IMR-90 (cell line): ENCODE data around the gene ESPL1. TPM values are rescaled to one million over a fixed set of nuclear protein-coding genes. Genes with fewer than 3 reads are reported as not detected.

Source experiments
- ATAC-seq: fragments of 200-7000 bp; cut with Tn5 transposase; 2 replicates; pipeline ENCODE4 v1.9.1; 2020; ENCODE audit warnings: low read depth, mild to moderate bottlenecking, moderate library complexity
- BruUV-seq: library from RNA; stranded (reverse); fragments of 400-500 nt; replicated peaks from 2 replicates; lab custom pipeline; 2021; lab: Mats Ljungman, UMichigan
- CTCF ChIA-PET: fragments of 300-600 bp; formaldehyde crosslinking; extraction: SDS; loops from one replicate; lab custom pipeline; 2021; ENCODE audit warnings: antibody characterized with exemption; lab: Yijun Ruan, JAX
- POLR2A ChIA-PET: fragments of 300-600 bp; sonication (Branson Sonifier 250); formaldehyde crosslinking; loops from one replicate; lab custom pipeline; 2022; ENCODE audit warnings: antibody characterized with exemption; ENCODE audit not compliant: unreplicated experiment; lab: Charles Lee
- DNase-seq: peaks from one replicate; pipeline ENCODE4 v3.0.0; 2013
- H2AFZ ChIP-seq: replicated peaks from 2 replicates; pipeline ENCODE3; 2013; ENCODE audit warnings: low read length, mild to moderate bottlenecking; ENCODE audit not compliant: poor library complexity
- H2AK5ac ChIP-seq: 2 replicates; pipeline ENCODE4 v1.6.1; 2013; ENCODE audit warnings: low read depth, low read length, inconsistent platforms
- H2AK9ac ChIP-seq: replicated peaks from 2 replicates; pipeline ENCODE3; 2013; ENCODE audit warnings: mild to moderate bottlenecking, low read depth, low read length, moderate library complexity; ENCODE audit not compliant: poor library complexity
- H2BK120ac ChIP-seq: 2 replicates; pipeline ENCODE4 v1.6.1; 2013; ENCODE audit warnings: low read depth, low read length, inconsistent platforms
- H2BK15ac ChIP-seq: 3 replicates; pipeline ENCODE4 v1.6.1; 2013; ENCODE audit warnings: low read depth, low read length, inconsistent platforms
- H2BK20ac ChIP-seq: 2 replicates; pipeline ENCODE4 v1.6.1; 2013; ENCODE audit warnings: low read depth, mild to moderate bottlenecking, inconsistent platforms, low read length, moderate library complexity
- H2BK5ac ChIP-seq: 2 replicates; pipeline ENCODE4 v1.6.1; 2013; ENCODE audit warnings: mild to moderate bottlenecking, low read depth, low read length, inconsistent platforms; ENCODE audit not compliant: poor library complexity, severe bottlenecking
- H3K14ac ChIP-seq: replicated peaks from 2 replicates; pipeline ENCODE4 v1.6.1; 2013; ENCODE audit warnings: low read depth, low read length, inconsistent platforms
- H3K18ac ChIP-seq: 2 replicates; pipeline ENCODE4 v1.6.1; 2013; ENCODE audit warnings: low read depth, low read length, control low read depth
- H3K23ac ChIP-seq: 2 replicates; pipeline ENCODE4 v1.6.1; 2013; ENCODE audit warnings: low read depth, low read length, inconsistent platforms
- H3K27ac ChIP-seq: 2 replicates; pipeline ENCODE4 v1.5.1; 2013; ENCODE audit warnings: mild to moderate bottlenecking, control low read depth, low read length; ENCODE audit not compliant: insufficient read depth
- H3K27me3 ChIP-seq: 2 replicates; pipeline ENCODE4 v1.6.1; 2013; ENCODE audit warnings: low read length; ENCODE audit not compliant: control insufficient read depth, insufficient read depth
- H3K36me3 ChIP-seq: 2 replicates; pipeline ENCODE4 v1.6.1; 2013; ENCODE audit warnings: low read length, mixed read lengths; ENCODE audit not compliant: control insufficient read depth, insufficient read depth
- H3K4ac ChIP-seq: 2 replicates; pipeline ENCODE4 v1.6.1; 2013; ENCODE audit warnings: low read depth, low read length, inconsistent platforms
- H3K4me1 ChIP-seq: 2 replicates; pipeline ENCODE4 v1.6.1; 2013; ENCODE audit warnings: low read length, mixed read lengths; ENCODE audit not compliant: control insufficient read depth, insufficient read depth
- H3K4me2 ChIP-seq: 2 replicates; pipeline ENCODE4 v1.6.1; 2013; ENCODE audit warnings: low read depth, mild to moderate bottlenecking, control low read depth, low read length, moderate library complexity
- H3K4me3 ChIP-seq: 2 replicates; pipeline ENCODE4 v1.5.1; 2013; ENCODE audit warnings: low read depth, mild to moderate bottlenecking, control low read depth, low read length, moderate library complexity; ENCODE audit not compliant: insufficient read depth
- H3K56ac ChIP-seq: 2 replicates; pipeline ENCODE4 v1.6.1; 2013; ENCODE audit warnings: low read length, inconsistent platforms; ENCODE audit not compliant: insufficient read depth; ENCODE audit errors: extremely low read depth
- H3K79me1 ChIP-seq, 2 experiments: 2 replicates each; pipeline ENCODE4 v1.6.1; 2013; ENCODE audit warnings: low read length in 2 of 2, inconsistent platforms in 1 of 2, low read depth in 1 of 2
- H3K9ac ChIP-seq: 2 replicates; pipeline ENCODE4 v1.6.1; 2013; ENCODE audit warnings: low read depth, low read length, control low read depth
- H3K9me1 ChIP-seq: 2 replicates; pipeline ENCODE4 v1.6.1; 2013; ENCODE audit warnings: low read length, inconsistent platforms; ENCODE audit not compliant: insufficient read depth
- H3K9me3 ChIP-seq: 2 replicates; pipeline ENCODE4 v1.6.1; 2013; ENCODE audit warnings: low read length; ENCODE audit not compliant: control insufficient read depth, insufficient read depth
- H4K20me1 ChIP-seq: 2 replicates; pipeline ENCODE4 v1.6.1; 2013; ENCODE audit warnings: low read length, inconsistent platforms; ENCODE audit not compliant: insufficient read depth
- H4K5ac ChIP-seq: 2 replicates; pipeline ENCODE4 v1.6.1; 2013; ENCODE audit warnings: mild to moderate bottlenecking, low read depth, low read length, control low read depth
- H4K8ac ChIP-seq, 2 experiments: 2 replicates each; pipeline ENCODE4 v1.6.1; 2013; ENCODE audit warnings: low read depth in 2 of 2, low read length in 2 of 2, control low read depth in 1 of 2, inconsistent platforms in 1 of 2
- H4K91ac ChIP-seq: 2 replicates; pipeline ENCODE4 v1.6.1; 2013; ENCODE audit warnings: low read depth, low read length, inconsistent platforms; ENCODE audit not compliant: insufficient read depth
- BHLHE40 ChIP-seq: fragments of 150-350 bp; IDR thresholded peaks from 2 replicates; pipeline ENCODE4 v1.6.1; 2016; ENCODE audit warnings: mild to moderate bottlenecking, low read depth, low read length
- CEBPB ChIP-seq: IDR thresholded peaks from 2 replicates; pipeline ENCODE4 v1.6.1; 2012; ENCODE audit warnings: low read depth, low read length, improper control_type of control experiment
- ELK1 ChIP-seq: fragments of 150-350 bp; IDR thresholded peaks from 2 replicates; pipeline ENCODE4 v1.6.1; 2016; ENCODE audit warnings: low read depth, mild to moderate bottlenecking, low read length, moderate library complexity, borderline replicate concordance
- MAFK ChIP-seq: IDR thresholded peaks from 2 replicates; pipeline ENCODE4 v1.6.1; 2012; ENCODE audit warnings: low read depth, low read length, improper control_type of control experiment
- MXI1 ChIP-seq: IDR thresholded peaks from 2 replicates; pipeline ENCODE4 v1.6.1; 2012; ENCODE audit warnings: low read depth, mild to moderate bottlenecking, low read length, moderate library complexity, borderline replicate concordance
- NFE2L2 ChIP-seq: fragments of 150-350 bp; IDR thresholded peaks from 2 replicates; pipeline ENCODE4 v1.6.1; 2016; ENCODE audit warnings: low read depth, mild to moderate bottlenecking, low read length
- POLR2A ChIP-seq: IDR thresholded peaks from 2 replicates; pipeline ENCODE4 v1.6.1; 2012; ENCODE audit warnings: mild to moderate bottlenecking, low read depth, low read length
- RAD21 ChIP-seq: IDR thresholded peaks from 2 replicates; pipeline ENCODE4 v1.6.1; 2012; ENCODE audit warnings: low read length, improper control_type of control experiment
- RCOR1 ChIP-seq: IDR thresholded peaks from 2 replicates; pipeline ENCODE4 v1.6.1; 2012; ENCODE audit warnings: mild to moderate bottlenecking, low read length, improper control_type of control experiment; ENCODE audit not compliant: insufficient replicate concordance
- RFX5 ChIP-seq: IDR thresholded peaks from 2 replicates; pipeline ENCODE4 v1.8.0; 2012; ENCODE audit warnings: low read depth, mild to moderate bottlenecking, low read length, moderate library complexity
- SMC3 ChIP-seq: fragments of 150-350 bp; IDR thresholded peaks from 2 replicates; pipeline ENCODE4 v1.6.1; 2016; ENCODE audit warnings: low read depth, mild to moderate bottlenecking, antibody characterized with exemption, low read length, moderate library complexity
- WGBS, 2 experiments: methylation state at CpG; one replicate each; pipeline versions ENCODE4 v1.1.5 to v1.1.7; 2013; ENCODE audit warnings: missing lambda C conversion rate in 2 of 2; ENCODE audit not compliant: insufficient read length in 1 of 2; ENCODE audit errors: extremely low coverage in 2 of 2; 5-methylcytosine and 5-hydroxymethylcytosine counted together
- dilution Hi-C: fragments of 300-500 bp; cut with HindIII; formaldehyde crosslinking; loops from one replicate; pipeline ENCODE4 v1.14.3; 2018; ENCODE audit warnings: low sequenced_read_pairs; ENCODE audit not compliant: unreplicated experiment
- in situ Hi-C: fragments of 300-500 bp; cut with MboI; formaldehyde crosslinking; loops from 3 replicates; pipeline ENCODE4 v1.14.3; 2019; ENCODE audit warnings: low sequenced_read_pairs, inconsistent platforms, mixed read lengths
- intact Hi-C: fragments of 100-400 bp; cut with micrococcal nuclease; formaldehyde crosslinking; loops from 2 replicates; pipeline ENCODE4 v1.10.0; 2022
- polyA plus RNA-seq, 3 experiments: library from polyadenylated mRNA; depleted of rRNA; stranded (reverse); fragments of >200 nt; gene quantifications; 2 replicates each; pipeline ENCODE4 v1.2.3, GENCODE V29; 2012; ENCODE audit warnings: low replicate concordance in 1 of 3
- total RNA-seq: library from RNA; depleted of rRNA; stranded (reverse); fragments of >200 nt; gene quantifications from 2 replicates; pipeline ENCODE4 v1.2.3, GENCODE V29; 2012

ESPL1 gene
- total and polyA plus RNA-seq, 2 of the 4 experiments (the other 2 are of a cell fraction), result 6.5 to 9.2 TPM

GRCh38 chr12:53328043-53328435, 59.9 kb downstream of the ESPL1 start:
- Histone ChIP-seq H4K8ac (no peak overlapping the region), H3K4me1 (peaks cover 5% of the 10 kb centered on the region; the same call in 1 of the 2 replicates), H3K4me2 (no peak overlapping the region), H2BK20ac (no peak overlapping the region), H4K91ac (no peak overlapping the region), H3K9me1 (peaks cover 7% of the 10 kb centered on the region; the same call in 1 of the 2 replicates), H3K14ac (no peak overlapping the region), H3K4ac (no peak overlapping the region), H3K27ac (no peak overlapping the region), H3K36me3 (no peaks in the 10 kb centered on the region), H2AFZ (peak overlapping the region; percentile 29), H3K4me3 (no peak overlapping the region), H2AK5ac (no peak overlapping the region), H3K79me1 (peaks cover 0 to 6% of the 10 kb centered on the region in 2 experiments; a peak in 1 of 4 replicates), H3K9ac (no peak overlapping the region), H4K5ac (no peak overlapping the region), H2BK5ac (no peak overlapping the region), H3K9me3 (no peaks in the 10 kb centered on the region), H3K18ac (no peak overlapping the region), H4K20me1 (no peaks in the 10 kb centered on the region), H2BK15ac (no peak overlapping the region), H3K23ac (peak overlapping the region; percentile 27; the same call in 1 of the 2 replicates), H3K27me3 (peaks cover 29% of the 10 kb centered on the region), H2BK120ac (no peak overlapping the region), H3K56ac (no peak overlapping the region), H2AK9ac (no peak overlapping the region)
- POLR2A ChIA-PET, result interaction anchor here (0.6 kb wide), 1 partner anchor 166 kb away, joined by 3 read pairs; no protein-coding TSS in a partner anchor
- 9% methylated on average over 4 of the region's 16 CpGs; no CpG with 5 or more reads in 1 of the 2 experiments for WGBS, 2 experiments
- intact Hi-C loops (loop anchor here (10.0 kb wide), 1 partner anchor 113 kb away; no protein-coding TSS in a partner anchor), dilution Hi-C loops (no loop called here), in situ Hi-C loops (loop anchor here (10.0 kb wide), 1 partner anchor 177 kb away; the partner anchor contains the start of genes NPFF and TARBP2)
- TF ChIP-seq SMC3 (no peak), CEBPB (no peak), RAD21 (no peak), MXI1 (no peak), BHLHE40 (no peak), RCOR1 (no peak), ELK1 (no peak), MAFK (no peak), NFE2L2 (no peak), POLR2A (no peak), RFX5 (no peak)
- ATAC-seq (no peak), DNase-seq (no peak)
- BruUV-seq, result no TSS peak
- CTCF ChIA-PET, result interaction anchor here (0.7 kb wide), 1 partner anchor 93 kb away, joined by 3 read pairs; no protein-coding TSS in a partner anchor
